Measurements from ENCODE around the gene TBP. TPM values are rescaled to one million over a fixed set of nuclear protein-coding genes. Genes with fewer than 3 reads are reported as not detected.
"Not testable (repeated sequence)": the region's sequence is repeated elsewhere in the genome, so short reads cannot be mapped to it uniquely, and the experiment has no call there.

Gene TBP
- total RNA-seq = 10 to 100 TPM; 14.7 to 23.6 (median 20.6) TPM

DNA sequence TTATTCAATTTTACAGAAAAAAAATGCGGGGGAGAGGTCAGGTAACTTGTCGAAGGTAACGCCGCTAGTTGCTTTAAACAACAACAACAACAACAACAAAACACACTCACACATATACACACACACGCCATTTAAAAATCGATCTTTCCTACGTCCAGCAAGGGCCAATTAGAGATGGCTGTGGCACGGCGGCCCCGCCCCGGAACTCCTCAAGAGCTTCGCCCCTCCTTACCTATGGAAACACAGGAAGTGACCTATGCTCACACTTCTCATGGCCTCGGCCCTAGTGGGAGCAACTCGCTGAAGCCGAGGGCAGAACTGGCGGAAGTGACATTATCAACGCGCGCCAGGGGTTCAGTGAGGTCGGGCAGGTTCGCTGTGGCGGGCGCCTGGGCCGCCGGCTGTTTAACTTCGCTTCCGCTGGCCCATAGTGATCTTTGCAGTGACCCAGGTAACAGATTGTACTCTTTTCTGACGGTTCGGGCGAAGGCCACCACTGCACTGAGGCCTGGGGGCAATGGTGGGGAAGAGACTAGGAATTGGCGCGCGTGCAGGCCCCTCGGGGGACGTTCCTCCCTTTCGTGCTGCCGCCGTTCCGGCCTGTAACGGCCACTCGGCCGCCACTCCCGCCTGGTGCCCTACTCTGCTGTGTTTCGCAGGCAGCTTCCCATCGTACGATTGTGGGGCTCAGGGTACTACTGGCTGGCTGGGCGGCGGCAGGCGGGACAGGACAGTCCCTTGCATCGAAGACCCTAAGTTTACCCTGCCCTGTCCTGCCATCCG, at the start of gene TBP:
TBP (plus strand) TSS at position 357 of the 783 bp plus-strand sequence. CDS start 2,661 bp downstream, outside the sequence.
- Histone ChIP-seq H3K27me3 (no peaks in the 10 kb centered on the region), H3K27ac (peak within 1 kb of the TSS; percentile 93 to 98), H3K9me3 (no peaks in the 10 kb centered on the region), H3K4me1 (peaks cover 7 to 29% of the 10 kb centered on the region in 2 donors), H3K4me3 (peak within 1 kb of the TSS; percentile 79 to 98 (median 95)), H3K36me3 (no peaks in the 10 kb centered on the region)
- intact Hi-C loops (cut with DNase I; ENCODE audit: low total_unique reads) = no loop called here
- peak; percentile 97 to 98 for DNase-seq (ENCODE audit: low spot score in 2 of 2)
- TF ChIP-seq POLR2A (IDR thresholded peaks at IDR 0.05) (peak; percentile 27), POLR2AphosphoS5 (IDR thresholded peaks at IDR 0.05) (peak; percentile 82 to 90 (median 88)), CTCF (IDR thresholded peaks at IDR 0.05) (peak in 1 of 3 donors; percentile 22)

- no peaks in the 10 kb centered on the region for H3K4me1 ChIP-seq
- intact Hi-C loops (cut with DNase I; ENCODE audit: low total_unique reads) = no loop called here
- peaks cover 0 to 5% of the 10 kb centered on the region in 2 donors for H3K27me3 ChIP-seq
- H3K27ac ChIP-seq = no peak overlapping the region
- no peaks in the 10 kb centered on the region for H3K36me3 ChIP-seq
- no peak for DNase-seq (ENCODE audit: low spot score in 2 of 2)
- TF ChIP-seq POLR2AphosphoS5 (IDR thresholded peaks at IDR 0.05) (no peak), POLR2A (IDR thresholded peaks at IDR 0.05) (no peak), CTCF (IDR thresholded peaks at IDR 0.05) (no peak)
- no peak overlapping the region for H3K4me3 ChIP-seq
- peaks cover 13 to 23% of the 10 kb centered on the region in 2 donors for H3K9me3 ChIP-seq
These were observed 49.7 kb upstream of the TBP start for GRCh38 chr6:170504479-170504878.

- Histone ChIP-seq H3K9me3 (peaks cover 13 to 23% of the 10 kb centered on the region in 2 donors), H3K36me3 (no peaks in the 10 kb centered on the region), H3K4me3 (no peak overlapping the region), H3K27ac (no peak overlapping the region), H3K4me1 (no peaks in the 10 kb centered on the region), H3K27me3 (peaks cover 0 to 5% of the 10 kb centered on the region in 2 donors)
- TF ChIP-seq CTCF (IDR thresholded peaks at IDR 0.05) (no peak), POLR2AphosphoS5 (IDR thresholded peaks at IDR 0.05) (no peak), POLR2A (IDR thresholded peaks at IDR 0.05) (no peak)
- intact Hi-C loops (cut with DNase I; ENCODE audit: low total_unique reads) = no loop called here
- DNase-seq (ENCODE audit: low spot score in 2 of 2) = no peak
These were observed 48.9 kb upstream of the TBP start for GRCh38 chr6:170505306-170505705.

DNA sequence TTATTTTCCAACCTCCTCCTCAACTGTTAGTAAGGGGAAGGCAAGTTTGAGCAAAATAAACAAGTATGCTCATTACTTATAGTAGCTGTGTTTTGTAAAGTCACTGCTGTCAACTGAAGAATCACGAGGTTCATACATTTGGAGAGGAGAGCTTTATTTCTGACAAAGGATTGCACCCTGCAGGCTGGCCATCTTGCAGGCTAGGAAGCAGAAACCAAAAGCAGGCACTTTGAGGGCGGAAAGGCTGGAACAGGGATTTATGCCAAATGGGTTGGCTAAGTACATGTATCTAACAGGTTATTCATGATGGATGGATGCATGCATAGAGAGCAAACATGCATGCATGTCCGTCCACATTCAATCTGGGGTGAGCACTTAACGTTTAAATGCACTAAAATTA, 47.7 kb upstream of the TBP start:
- Histone ChIP-seq H3K9me3 (peaks cover 6 to 17% of the 10 kb centered on the region in 2 donors), H3K4me1 (no peaks in the 10 kb centered on the region), H3K27me3 (peaks cover 0 to under 1% of the 10 kb centered on the region in 2 donors), H3K4me3 (no peak overlapping the region), H3K36me3 (no peaks in the 10 kb centered on the region), H3K27ac (no peak overlapping the region)
- TF ChIP-seq POLR2AphosphoS5 (IDR thresholded peaks at IDR 0.05) (no peak), CTCF (IDR thresholded peaks at IDR 0.05) (no peak), POLR2A (IDR thresholded peaks at IDR 0.05) (no peak)
- DNase-seq (ENCODE audit: low spot score in 2 of 2) = no peak
- intact Hi-C loops (cut with DNase I; ENCODE audit: low total_unique reads) = no loop called here

- H3K27ac ChIP-seq; DNase-seq (ENCODE audit: low spot score in 2 of 2); H3K4me3 ChIP-seq; H3K4me1 ChIP-seq; intact Hi-C loops (cut with DNase I; ENCODE audit: low total_unique reads); H3K9me3 ChIP-seq; H3K36me3 ChIP-seq; H3K27me3 ChIP-seq: not testable (repeated sequence)
These were observed 46.4 kb upstream of the TBP start for GRCh38 chr6:170507728-170508127.

DNA sequence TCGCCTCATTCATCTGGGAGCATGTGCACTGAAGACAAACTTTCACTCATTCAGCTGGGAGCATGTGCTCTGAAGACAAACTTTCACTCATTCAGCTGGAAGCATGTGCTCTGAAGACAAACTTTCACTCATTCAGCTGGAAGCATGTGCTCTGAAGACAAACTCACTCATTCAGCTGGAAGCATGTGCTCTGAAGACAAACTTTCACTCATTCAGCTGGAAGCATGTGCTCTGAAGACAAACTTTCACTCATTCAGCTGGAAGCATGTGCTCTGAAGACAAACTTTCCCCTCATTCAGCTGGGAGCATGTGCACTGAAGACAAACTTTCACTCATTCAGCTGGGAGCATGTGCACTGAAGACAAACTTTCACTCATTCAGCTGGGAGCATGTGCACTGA, 45.9 kb upstream of the TBP start:
- H3K27ac ChIP-seq; DNase-seq (ENCODE audit: low spot score in 2 of 2); H3K27me3 ChIP-seq; H3K4me1 ChIP-seq; H3K36me3 ChIP-seq; intact Hi-C loops (cut with DNase I; ENCODE audit: low total_unique reads); H3K4me3 ChIP-seq; H3K9me3 ChIP-seq: not testable (repeated sequence)

DNA sequence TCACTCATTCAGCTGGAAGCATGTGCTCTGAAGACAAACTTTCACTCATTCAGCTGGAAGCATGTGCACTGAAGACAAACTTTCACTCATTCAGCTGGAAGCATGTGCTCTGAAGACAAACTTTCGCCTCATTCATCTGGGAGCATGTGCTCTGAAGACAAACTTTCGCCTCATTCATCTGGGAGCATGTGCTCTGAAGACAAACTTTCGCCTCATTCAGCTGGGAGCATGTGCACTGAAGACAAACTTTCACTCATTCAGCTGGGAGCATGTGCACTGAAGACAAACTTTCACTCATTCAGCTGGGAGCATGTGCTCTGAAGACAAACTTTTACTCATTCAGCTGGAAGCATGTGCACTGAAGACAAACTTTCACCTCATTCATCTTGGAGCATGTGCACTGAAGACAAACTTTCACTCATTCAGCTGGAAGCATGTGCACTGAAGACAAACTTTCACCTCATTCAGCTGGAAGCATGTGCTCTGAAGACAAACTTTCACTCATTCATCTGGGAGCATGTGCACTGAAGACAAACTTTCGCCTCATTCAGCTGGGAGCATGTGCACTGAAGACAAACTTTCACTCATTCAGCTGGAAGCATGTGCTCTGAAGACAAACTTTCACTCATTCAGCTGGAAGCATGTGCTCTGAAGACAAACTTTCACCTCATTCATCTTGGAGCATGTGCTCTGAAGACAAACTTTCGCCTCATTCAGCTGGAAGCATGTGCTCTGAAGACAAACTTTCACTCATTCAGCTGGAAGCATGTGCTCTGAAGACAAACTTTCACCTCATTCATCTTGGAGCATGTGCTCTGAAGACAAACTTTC, 45.1 kb upstream of the TBP start:
- intact Hi-C loops (cut with DNase I; ENCODE audit: low total_unique reads) = not testable (repeated sequence)

More for the DNA sequence above, 45.1 kb upstream of the TBP start:
- H3K36me3 ChIP-seq; H3K27me3 ChIP-seq; H3K4me1 ChIP-seq; H3K27ac ChIP-seq; DNase-seq (ENCODE audit: low spot score in 2 of 2); H3K9me3 ChIP-seq; H3K4me3 ChIP-seq: not testable (repeated sequence)

Data from breast epithelium (tissue), 4 donors.